WTC11 (cell line): ENCODE measurements around the gene CYSRT1. TPM values are rescaled to one million over a fixed set of nuclear protein-coding genes. Genes with fewer than 3 reads are reported as not detected.

Source experiments
- ATAC-seq: fragments of 200-7000 bp; cut with Tn5 transposase; 2 replicates; pipeline ENCODE4 v1.10.0; 2021; ENCODE audit warnings: mild to moderate bottlenecking, moderate library complexity
- CTCF ChIA-PET: fragments of 300-600 bp; sonication (Branson Sonifier 250); formaldehyde crosslinking; loops from one replicate; lab custom pipeline; 2021; ENCODE audit warnings: antibody characterized with exemption; lab: Charles Lee
- POLR2A ChIA-PET: fragments of 350-600 bp; sonication (Branson Sonifier 250); formaldehyde crosslinking; loops from one replicate; lab custom pipeline; 2021; ENCODE audit warnings: antibody characterized with exemption; lab: Charles Lee
- DNase-seq: peaks from one replicate; pipeline ENCODE4 v3.0.0; 2021; ENCODE audit warnings: low spot score
- H3K27ac Mint-ChIP-seq: 2 replicates; pipeline ENCODE4 v1.8.0; 2021; ENCODE audit warnings: mixed read lengths
- H3K27me3 Mint-ChIP-seq: 2 replicates; pipeline ENCODE4 v1.8.0; 2021; ENCODE audit warnings: low read depth, mild to moderate bottlenecking, moderate library complexity, mixed read lengths
- H3K36me3 Mint-ChIP-seq: 2 replicates; pipeline ENCODE4 v1.8.0; 2021; ENCODE audit warnings: mixed read lengths
- H3K4me1 Mint-ChIP-seq: 2 replicates; pipeline ENCODE4 v1.8.0; 2022; ENCODE audit warnings: mixed read lengths
- H3K4me3 Mint-ChIP-seq: 2 replicates; pipeline ENCODE4 v1.8.0; 2021; ENCODE audit warnings: mild to moderate bottlenecking, moderate library complexity, mixed read lengths
- H3K9me3 Mint-ChIP-seq: 2 replicates; pipeline ENCODE4 v1.8.0; 2021; ENCODE audit warnings: mixed read lengths
- AFF4 ChIP-seq: sonication (generic); formaldehyde crosslinking; IDR thresholded peaks from 2 replicates; pipeline ENCODE4 v1.8.1; 2023; ENCODE audit warnings: mild to moderate bottlenecking, missing genetic modification reagents, borderline replicate concordance
- CBFB ChIP-seq: sonication (generic); formaldehyde crosslinking; IDR thresholded peaks from 2 replicates; pipeline ENCODE4 v1.8.1; 2022; ENCODE audit warnings: mild to moderate bottlenecking, low read depth, missing genetic modification reagents
- CDX4 ChIP-seq: fragments of 250-450 bp; sonication (Bioruptor Pico); IDR thresholded peaks from 2 replicates; pipeline ENCODE4 v1.9.0; 2021; ENCODE audit warnings: moderate library complexity, mild to moderate bottlenecking, inconsistent platforms, borderline replicate concordance
- CREB1 ChIP-seq: sonication (generic); formaldehyde crosslinking; IDR thresholded peaks from 2 replicates; pipeline ENCODE4 v1.8.0; 2023; ENCODE audit warnings: mild to moderate bottlenecking, missing genetic modification reagents
- CREM ChIP-seq: sonication (generic); formaldehyde crosslinking; IDR thresholded peaks from 2 replicates; pipeline ENCODE4 v1.8.1; 2022; ENCODE audit warnings: mild to moderate bottlenecking, missing genetic modification reagents, moderate library complexity
- FOXP4 ChIP-seq: sonication (generic); formaldehyde crosslinking; IDR thresholded peaks from 2 replicates; pipeline ENCODE4 v1.8.0; 2022; ENCODE audit warnings: mild to moderate bottlenecking, missing genetic modification reagents
- GRHL2 ChIP-seq: fragments of 250-450 bp; sonication (Bioruptor Pico); IDR thresholded peaks from 2 replicates; pipeline ENCODE4 v1.8.0; 2022; ENCODE audit warnings: mild to moderate bottlenecking, moderate library complexity; ENCODE audit not compliant: insufficient replicate concordance, severe bottlenecking
- GTF2I ChIP-seq: fragments of 250-450 bp; sonication (Bioruptor Pico); conservative IDR thresholded peaks from 2 replicates; pipeline ENCODE4 v1.4.0; 2021; ENCODE audit warnings: mild to moderate bottlenecking
- JAZF1 ChIP-seq: fragments of 250-450 bp; sonication (Bioruptor Pico); IDR thresholded peaks from 2 replicates; pipeline ENCODE4 v1.9.0; 2021; ENCODE audit warnings: moderate library complexity, mild to moderate bottlenecking, inconsistent platforms
- NR1H2 ChIP-seq: sonication (generic); formaldehyde crosslinking; IDR thresholded peaks from 2 replicates; pipeline ENCODE4 v1.9.0; 2021; ENCODE audit warnings: mild to moderate bottlenecking, moderate library complexity, missing genetic modification reagents
- NR3C1 ChIP-seq: sonication (generic); formaldehyde crosslinking; conservative IDR thresholded peaks from 2 replicates; pipeline ENCODE4 v1.8.1; 2023; ENCODE audit warnings: low read depth, mild to moderate bottlenecking, missing genetic modification reagents
- SP1 ChIP-seq: sonication (generic); formaldehyde crosslinking; conservative IDR thresholded peaks from 2 replicates; pipeline ENCODE4 v1.8.1; 2022; ENCODE audit warnings: missing genetic modification reagents
- TP53 ChIP-seq: sonication (generic); formaldehyde crosslinking; IDR thresholded peaks from 2 replicates; pipeline ENCODE4 v1.8.1; 2023; ENCODE audit warnings: mild to moderate bottlenecking, missing genetic modification reagents
- ZBTB21 ChIP-seq: sonication (generic); formaldehyde crosslinking; IDR thresholded peaks from 2 replicates; pipeline ENCODE4 v1.8.1; 2023; ENCODE audit warnings: mild to moderate bottlenecking, missing genetic modification reagents, borderline replicate concordance
- ZNF416 ChIP-seq: fragments of 250-450 bp; sonication (Bioruptor Pico); IDR thresholded peaks from 2 replicates; pipeline ENCODE4 v1.9.0; 2021; ENCODE audit warnings: mild to moderate bottlenecking, inconsistent platforms
- total RNA-seq: library from RNA; stranded (reverse); gene quantifications from 3 replicates; pipeline ENCODE4 v1.2.3, GENCODE V29; 2021
- TF ChIP-seq, protein P1 (sequence below): sonication (generic); formaldehyde crosslinking; IDR thresholded peaks from 2 replicates; pipeline ENCODE4 v1.8.0; 2022; ENCODE audit warnings: missing genetic modification reagents
- TF ChIP-seq, protein P2 (sequence below): sonication (generic); formaldehyde crosslinking; conservative IDR thresholded peaks from 2 replicates; pipeline ENCODE4 v1.8.1; 2023; ENCODE audit warnings: mild to moderate bottlenecking, low read depth, missing genetic modification reagents, moderate library complexity

CYSRT1 gene
- total RNA-seq, 1 experiment from 2014 or later = 3.5 TPM

- TF ChIP-seq CBFB (CRISPR knock-in tag) (no peak), NR3C1 (CRISPR knock-in tag) (no peak), GRHL2 (no peak), SP1 (CRISPR knock-in tag) (no peak)
Observed at GRCh38 chr9:137231372-137232039, 6.5 kb downstream of the CYSRT1 start (continued).

- DNase-seq (no peak), ATAC-seq (no peak)
- no peak for TF ChIP-seq AFF4 (CRISPR knock-in tag)
- ChIA-PET POLR2A (no interaction called here), CTCF (interaction anchor here (1.2 kb wide), 1 partner anchor 186 kb away, joined by 4 read pairs; the partner anchor contains the start of gene NPDC1)
- H3K27ac Mint-ChIP-seq = no peak overlapping the region
- no peaks in the 10 kb centered on the region for H3K9me3 Mint-ChIP-seq
- H3K4me1 Mint-ChIP-seq = peaks cover 13% of the 10 kb centered on the region
- no peaks in the 10 kb centered on the region for H3K36me3 Mint-ChIP-seq
- no peaks in the 10 kb centered on the region for H3K27me3 Mint-ChIP-seq
- no peak overlapping the region for H3K4me3 Mint-ChIP-seq
Observed at GRCh38 chr9:137232101-137232500, 7.1 kb downstream of the CYSRT1 start.

DNA sequence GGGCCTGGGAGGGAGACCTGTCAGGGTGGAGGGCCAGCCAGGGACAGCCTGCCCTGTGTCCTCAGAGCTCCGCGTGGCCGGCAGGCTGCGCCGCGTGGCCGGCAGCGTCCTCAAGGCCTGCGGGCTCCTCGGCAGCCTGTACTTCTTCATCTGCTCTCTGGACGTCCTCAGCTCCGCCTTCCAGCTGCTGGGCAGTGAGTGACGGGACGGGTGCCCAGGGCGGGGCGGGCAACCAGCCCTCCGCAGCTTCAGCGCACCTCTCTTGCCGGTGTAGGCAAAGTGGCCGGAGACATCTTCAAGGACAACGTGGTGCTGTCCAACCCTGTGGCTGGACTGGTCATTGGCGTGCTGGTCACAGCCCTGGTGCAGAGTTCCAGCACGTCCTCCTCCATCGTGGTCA is 7.5 kb downstream of the CYSRT1 start:
- no peak overlapping the region for H3K27ac Mint-ChIP-seq
- no peaks in the 10 kb centered on the region for H3K36me3 Mint-ChIP-seq
- no peak for DNase-seq
- ChIA-PET CTCF (interaction anchor here (0.6 kb wide), 1 partner anchor 9 kb away, joined by 6 read pairs; no protein-coding TSS in a partner anchor), POLR2A (no interaction called here)
- H3K9me3 Mint-ChIP-seq = no peaks in the 10 kb centered on the region
- no peaks in the 10 kb centered on the region for H3K27me3 Mint-ChIP-seq
- no peak for ATAC-seq
- H3K4me3 Mint-ChIP-seq = no peak overlapping the region
- peaks cover 12% of the 10 kb centered on the region for H3K4me1 Mint-ChIP-seq
- no peak for TF ChIP-seq FOXP4 (CRISPR knock-in tag)
- TF ChIP-seq ZBTB21 = no peak
- TF ChIP-seq ZNF416 (CRISPR knock-in tag) = no peak
- no peak for TF ChIP-seq GTF2I (CRISPR knock-in tag)
- TF ChIP-seq, protein P1, sequence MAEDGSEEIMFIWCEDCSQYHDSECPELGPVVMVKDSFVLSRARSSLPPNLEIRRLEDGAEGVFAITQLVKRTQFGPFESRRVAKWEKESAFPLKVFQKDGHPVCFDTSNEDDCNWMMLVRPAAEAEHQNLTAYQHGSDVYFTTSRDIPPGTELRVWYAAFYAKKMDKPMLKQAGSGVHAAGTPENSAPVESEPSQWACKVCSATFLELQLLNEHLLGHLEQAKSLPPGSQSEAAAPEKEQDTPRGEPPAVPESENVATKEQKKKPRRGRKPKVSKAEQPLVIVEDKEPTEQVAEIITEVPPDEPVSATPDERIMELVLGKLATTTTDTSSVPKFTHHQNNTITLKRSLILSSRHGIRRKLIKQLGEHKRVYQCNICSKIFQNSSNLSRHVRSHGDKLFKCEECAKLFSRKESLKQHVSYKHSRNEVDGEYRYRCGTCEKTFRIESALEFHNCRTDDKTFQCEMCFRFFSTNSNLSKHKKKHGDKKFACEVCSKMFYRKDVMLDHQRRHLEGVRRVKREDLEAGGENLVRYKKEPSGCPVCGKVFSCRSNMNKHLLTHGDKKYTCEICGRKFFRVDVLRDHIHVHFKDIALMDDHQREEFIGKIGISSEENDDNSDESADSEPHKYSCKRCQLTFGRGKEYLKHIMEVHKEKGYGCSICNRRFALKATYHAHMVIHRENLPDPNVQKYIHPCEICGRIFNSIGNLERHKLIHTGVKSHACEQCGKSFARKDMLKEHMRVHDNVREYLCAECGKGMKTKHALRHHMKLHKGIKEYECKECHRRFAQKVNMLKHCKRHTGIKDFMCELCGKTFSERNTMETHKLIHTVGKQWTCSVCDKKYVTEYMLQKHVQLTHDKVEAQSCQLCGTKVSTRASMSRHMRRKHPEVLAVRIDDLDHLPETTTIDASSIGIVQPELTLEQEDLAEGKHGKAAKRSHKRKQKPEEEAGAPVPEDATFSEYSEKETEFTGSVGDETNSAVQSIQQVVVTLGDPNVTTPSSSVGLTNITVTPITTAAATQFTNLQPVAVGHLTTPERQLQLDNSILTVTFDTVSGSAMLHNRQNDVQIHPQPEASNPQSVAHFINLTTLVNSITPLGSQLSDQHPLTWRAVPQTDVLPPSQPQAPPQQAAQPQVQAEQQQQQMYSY (CRISPR knock-in tag) = no peak
- no peak for TF ChIP-seq JAZF1 (CRISPR knock-in tag)
- TF ChIP-seq CDX4 (CRISPR knock-in tag) = no peak
- no peak for TF ChIP-seq CREM (CRISPR knock-in tag)
- TF ChIP-seq NR1H2 (CRISPR knock-in tag) = no peak
- TF ChIP-seq TP53 (CRISPR knock-in tag) = no peak
- TF ChIP-seq, protein P2, sequence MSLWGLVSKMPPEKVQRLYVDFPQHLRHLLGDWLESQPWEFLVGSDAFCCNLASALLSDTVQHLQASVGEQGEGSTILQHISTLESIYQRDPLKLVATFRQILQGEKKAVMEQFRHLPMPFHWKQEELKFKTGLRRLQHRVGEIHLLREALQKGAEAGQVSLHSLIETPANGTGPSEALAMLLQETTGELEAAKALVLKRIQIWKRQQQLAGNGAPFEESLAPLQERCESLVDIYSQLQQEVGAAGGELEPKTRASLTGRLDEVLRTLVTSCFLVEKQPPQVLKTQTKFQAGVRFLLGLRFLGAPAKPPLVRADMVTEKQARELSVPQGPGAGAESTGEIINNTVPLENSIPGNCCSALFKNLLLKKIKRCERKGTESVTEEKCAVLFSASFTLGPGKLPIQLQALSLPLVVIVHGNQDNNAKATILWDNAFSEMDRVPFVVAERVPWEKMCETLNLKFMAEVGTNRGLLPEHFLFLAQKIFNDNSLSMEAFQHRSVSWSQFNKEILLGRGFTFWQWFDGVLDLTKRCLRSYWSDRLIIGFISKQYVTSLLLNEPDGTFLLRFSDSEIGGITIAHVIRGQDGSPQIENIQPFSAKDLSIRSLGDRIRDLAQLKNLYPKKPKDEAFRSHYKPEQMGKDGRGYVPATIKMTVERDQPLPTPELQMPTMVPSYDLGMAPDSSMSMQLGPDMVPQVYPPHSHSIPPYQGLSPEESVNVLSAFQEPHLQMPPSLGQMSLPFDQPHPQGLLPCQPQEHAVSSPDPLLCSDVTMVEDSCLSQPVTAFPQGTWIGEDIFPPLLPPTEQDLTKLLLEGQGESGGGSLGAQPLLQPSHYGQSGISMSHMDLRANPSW (CRISPR knock-in tag) = no peak
- TF ChIP-seq CREB1 (CRISPR knock-in tag) = no peak
